Measurements from ENCODE around the gene MBP.

MBP gene

DNA sequence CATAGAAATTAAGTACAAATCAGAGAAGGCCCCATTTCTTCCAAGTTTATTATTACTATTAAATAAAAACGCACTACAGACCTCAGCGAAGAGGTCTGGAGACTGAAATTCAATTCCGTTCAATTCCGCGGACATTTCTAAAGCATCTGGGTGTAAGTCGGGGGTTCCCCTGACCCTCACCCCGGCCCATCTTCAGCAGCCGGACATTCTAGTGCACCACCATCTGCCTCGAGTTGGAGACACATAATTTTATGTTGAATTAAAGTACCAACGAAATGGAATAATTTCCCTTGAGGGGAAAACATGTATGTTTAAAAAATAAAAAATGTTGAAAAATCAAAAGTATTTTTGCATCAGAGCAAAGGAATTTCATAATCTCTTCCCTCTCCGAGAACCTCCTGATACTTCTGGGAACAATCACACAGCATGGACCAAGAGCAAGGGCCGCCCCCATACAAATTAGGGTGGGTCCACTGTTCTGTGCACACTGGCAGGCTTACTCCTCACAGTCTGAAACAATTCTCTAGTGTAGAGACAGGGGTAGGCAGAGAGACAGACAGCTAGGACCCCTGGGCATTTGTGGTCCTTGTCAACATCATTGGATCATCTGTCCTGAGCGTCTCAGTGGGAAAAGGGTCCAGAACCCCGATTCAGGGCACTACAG, 29.3 kb downstream of the MBP start:
- no peak for DNase-seq (ENCODE audit: extremely low read depth in 1 of 2, low read depth in 1 of 2)

DNA sequence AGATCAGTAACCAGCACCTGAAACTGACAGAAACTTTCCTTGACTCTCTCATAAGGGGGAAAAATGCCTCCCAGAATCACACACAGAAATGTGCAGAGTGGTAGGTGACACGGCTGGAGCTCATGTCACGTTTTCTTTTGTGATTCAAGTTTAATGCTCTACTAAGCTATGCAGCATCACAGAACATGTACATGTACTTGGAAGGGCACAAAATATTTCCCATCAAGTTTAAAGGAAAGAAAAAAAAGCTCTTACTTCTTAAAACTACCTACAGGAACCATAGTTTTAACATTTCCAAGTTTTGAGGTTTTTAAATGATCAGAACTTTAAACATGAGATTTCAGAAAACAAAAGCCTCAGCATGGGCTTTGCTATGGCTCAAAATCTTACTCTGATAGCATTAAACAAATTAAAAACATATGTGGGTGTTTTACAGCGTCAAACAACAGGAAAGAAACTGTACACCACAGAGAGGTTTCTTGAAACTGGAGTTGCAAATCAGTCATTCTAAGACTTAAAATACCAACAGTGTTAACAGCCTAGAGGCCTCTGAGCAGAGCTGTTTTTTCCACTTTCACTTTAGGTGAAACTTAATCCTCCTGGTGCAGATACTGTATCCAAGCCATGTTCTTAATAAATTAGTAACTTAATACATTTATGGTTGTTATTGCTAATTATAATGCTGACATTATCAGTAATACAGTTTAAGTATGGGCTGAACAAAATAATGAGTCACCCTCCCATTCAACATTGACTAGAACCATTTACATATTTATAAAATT, 30.1 kb downstream of the MBP start:
- no peak for DNase-seq (ENCODE audit: extremely low read depth in 1 of 2, low read depth in 1 of 2)

DNA sequence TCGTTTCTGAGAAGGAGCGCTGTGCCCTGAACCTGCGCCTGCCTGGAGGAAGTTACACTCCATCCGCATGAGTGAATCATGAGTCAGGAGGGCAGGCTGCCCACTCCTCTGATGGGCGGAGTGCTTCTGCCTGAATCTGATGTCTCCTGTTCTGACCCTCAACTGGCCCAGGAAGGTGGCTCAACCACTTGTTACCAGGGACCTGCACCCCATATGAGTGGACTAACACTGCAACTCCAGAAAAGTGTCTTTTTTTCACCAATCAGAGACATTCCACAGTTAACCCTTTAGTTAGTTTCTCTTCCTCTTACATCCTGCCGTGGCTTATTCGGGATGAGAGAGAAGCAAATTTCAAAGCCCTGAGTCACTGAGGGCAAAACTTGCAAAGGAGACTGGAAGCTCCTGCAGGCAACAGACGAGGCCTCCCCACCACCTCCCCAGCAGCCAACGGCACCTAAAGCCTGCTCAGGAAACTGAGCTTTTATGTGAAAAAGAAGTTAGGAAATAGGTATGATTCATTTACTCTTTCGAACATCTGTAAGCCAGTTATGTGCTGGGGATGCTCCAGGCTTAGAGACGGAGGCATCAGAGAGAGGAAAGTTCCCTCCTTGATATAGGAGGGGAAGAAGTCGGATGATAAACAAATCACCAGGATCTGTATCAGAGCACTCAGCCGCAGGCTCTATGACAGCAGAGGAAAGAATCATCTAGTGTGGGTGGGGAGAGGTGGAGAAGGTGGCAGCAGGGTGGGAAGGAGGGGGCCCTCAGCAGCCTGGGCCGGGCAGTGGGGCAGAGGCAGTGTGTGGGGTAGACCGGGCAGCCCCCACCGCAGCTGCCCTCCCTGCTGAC, 30.9 kb downstream of the MBP start:
- DNase-seq (ENCODE audit: extremely low read depth in 1 of 2, low read depth in 1 of 2): peak; percentile 58 to 72

DNA sequence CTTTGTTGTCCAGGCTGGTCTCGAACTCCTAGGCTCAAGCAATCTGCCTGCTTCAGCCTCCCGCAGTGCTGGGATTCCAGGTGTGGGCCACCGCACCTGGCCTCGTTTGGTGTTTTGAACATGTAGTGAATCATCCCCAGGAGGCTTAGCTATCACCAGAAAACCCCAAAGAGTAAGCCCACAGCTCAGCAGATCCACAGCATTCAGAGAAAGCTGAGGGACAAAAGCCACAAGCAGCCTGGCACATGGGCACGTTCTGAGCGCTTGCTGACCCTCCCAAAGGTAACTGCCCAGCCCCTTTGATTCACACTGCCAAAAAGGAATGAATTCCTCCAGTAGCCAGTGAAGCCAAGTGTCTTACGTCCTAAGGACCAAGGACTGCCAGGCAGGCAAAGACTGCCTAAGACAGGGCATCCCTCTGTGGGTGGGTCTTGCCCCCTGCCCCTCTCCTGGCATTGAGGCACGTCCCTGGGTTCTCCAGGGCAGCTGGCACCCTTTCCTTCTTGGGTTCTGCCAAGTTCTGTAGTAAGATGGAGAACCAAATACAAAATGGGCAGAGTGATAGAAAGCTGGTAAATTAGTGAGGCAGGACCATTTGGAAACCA, 31.7 kb downstream of the MBP start:
- DNase-seq (ENCODE audit: extremely low read depth in 1 of 2, low read depth in 1 of 2): no peak

DNA sequence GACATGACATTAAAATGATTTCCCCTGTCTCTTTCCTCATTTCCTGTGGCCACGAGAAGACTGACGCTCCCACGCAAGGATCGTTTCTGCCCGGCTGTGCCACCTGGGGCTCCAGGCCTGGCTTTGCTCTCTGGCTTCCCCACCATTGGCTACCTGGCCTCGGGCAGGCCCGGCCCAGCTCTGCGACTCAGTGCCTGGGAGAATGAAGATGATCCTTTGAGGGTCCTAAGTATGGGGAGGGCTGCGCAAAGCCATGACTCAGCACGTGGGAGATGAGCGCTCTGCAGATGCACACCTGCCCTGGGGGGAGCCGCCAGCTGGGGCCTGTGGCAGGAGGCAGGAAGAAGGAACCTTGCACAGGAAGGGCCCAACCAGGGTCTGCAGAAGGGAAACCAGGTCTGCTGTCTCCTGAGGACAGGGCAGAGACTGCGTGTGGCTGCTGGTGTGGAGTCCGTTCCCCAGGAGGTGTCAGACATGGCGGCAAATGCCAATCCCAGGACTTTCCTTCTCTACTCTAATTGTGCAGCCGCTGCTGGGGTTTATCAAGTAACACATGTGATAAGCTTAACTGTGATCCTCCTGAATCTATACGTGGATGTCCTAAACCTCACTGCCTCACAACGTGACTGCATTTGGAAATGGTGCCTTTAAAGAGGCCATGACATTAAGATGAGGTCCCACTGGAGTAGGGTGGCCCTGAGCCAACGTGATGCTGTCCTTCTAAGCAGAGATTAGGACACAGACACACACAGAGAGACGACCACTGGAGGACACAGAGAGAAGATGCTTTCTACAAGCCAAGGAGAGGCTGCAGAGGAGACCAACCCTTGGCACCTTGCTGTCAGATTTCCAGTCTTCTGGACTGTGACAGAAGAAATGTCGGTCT, 32.9 kb downstream of the MBP start:
- DNase-seq (ENCODE audit: extremely low read depth in 1 of 2, low read depth in 1 of 2): no peak

DNA sequence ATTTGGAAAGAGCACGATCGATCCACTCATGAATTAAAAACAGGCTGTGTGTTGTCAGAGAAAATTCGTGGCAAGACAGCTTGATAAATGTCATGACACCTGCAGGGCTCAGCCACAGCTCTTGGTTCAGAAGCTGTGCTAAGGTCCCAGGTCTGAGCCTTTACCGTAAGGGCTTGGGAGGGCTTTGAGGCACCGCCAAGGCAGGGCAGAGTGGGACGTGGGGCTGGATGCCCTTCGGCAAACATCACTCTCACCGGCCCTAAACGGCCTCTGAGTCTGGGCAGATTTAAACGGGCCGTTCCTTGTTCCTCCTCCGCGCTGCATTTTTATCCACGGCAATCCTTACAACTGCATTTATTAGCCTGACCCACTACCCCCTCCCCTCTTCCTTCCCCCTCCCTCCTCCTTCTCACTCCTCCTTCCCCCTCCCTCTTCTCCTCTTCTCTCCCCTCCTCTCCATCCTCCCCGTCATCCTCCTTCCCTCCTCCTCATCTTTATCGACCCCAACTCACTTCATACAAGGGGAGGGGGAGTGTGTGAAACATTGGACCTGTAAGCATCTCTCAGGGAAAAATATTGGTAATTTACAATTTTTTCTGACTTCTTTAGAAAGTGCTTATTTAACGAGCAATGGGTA, 33.9 kb downstream of the MBP start:
- no peak for DNase-seq (ENCODE audit: extremely low read depth in 1 of 2, low read depth in 1 of 2)

DNA sequence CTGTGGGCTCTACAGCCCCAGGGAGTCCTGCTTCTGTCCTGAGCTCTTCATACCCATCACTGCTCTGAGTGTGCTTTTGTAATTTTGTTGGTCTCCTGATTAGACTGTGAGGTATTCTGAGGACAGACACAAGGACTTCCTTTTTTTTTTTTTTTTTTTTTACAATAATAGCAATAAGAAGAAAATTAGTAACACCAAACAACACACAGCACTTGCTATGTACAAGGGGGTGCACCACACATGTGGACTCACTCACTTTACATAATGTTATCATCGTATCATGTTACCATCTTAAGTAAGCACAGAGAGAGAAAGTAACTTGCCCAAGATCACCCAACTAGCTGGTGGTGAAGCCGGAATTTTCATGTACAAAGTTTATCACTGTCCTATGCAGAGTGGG, 34.6 kb downstream of the MBP start:
- DNase-seq (ENCODE audit: extremely low read depth in 1 of 2, low read depth in 1 of 2): no peak

DNA sequence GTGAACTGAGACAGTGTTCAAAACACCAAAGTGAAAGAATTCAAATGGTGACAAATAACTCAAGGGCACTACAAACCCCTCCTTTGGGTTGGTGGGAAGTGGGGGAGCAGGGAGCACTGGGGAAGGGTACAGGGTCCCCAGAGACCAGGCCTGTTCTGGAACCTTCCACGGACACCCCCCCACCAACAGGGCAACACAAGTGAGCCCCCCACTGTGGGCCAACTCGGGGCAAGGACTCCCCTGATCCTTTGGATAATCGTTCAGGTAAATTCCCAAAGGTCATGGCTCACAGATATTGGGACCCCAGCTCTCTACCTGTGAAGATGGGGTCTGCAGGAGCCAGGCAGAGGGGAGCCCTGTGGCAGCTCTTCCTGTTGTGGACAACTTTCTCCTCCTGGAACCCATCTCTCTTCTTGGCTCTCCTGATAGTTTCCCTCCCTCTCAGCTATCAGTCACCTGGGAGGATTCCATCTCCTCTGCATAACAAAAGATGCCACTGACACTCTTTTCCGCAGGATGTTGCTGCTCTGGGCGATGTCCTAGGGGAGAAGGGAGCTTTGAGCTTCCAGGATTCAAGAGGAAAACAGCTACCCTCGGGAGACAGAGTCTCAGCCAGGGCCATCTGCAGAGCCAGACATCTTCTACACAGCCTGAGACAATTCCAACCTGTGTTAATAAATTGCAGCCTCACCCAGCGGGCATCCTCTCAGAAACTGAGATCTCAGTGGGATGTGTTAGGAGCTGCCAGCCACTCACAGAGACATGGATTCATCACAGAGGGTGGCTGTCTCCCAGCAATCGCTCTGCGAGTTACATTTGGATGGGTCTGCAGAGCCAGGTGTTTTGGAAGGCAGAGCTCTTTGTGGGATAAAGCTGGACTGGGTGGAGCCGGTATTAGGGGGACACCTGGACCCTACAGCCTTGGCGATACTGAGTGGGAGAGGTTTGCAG, 35.4 kb downstream of the MBP start:
- no peak for DNase-seq (ENCODE audit: extremely low read depth in 1 of 2, low read depth in 1 of 2)

DNA sequence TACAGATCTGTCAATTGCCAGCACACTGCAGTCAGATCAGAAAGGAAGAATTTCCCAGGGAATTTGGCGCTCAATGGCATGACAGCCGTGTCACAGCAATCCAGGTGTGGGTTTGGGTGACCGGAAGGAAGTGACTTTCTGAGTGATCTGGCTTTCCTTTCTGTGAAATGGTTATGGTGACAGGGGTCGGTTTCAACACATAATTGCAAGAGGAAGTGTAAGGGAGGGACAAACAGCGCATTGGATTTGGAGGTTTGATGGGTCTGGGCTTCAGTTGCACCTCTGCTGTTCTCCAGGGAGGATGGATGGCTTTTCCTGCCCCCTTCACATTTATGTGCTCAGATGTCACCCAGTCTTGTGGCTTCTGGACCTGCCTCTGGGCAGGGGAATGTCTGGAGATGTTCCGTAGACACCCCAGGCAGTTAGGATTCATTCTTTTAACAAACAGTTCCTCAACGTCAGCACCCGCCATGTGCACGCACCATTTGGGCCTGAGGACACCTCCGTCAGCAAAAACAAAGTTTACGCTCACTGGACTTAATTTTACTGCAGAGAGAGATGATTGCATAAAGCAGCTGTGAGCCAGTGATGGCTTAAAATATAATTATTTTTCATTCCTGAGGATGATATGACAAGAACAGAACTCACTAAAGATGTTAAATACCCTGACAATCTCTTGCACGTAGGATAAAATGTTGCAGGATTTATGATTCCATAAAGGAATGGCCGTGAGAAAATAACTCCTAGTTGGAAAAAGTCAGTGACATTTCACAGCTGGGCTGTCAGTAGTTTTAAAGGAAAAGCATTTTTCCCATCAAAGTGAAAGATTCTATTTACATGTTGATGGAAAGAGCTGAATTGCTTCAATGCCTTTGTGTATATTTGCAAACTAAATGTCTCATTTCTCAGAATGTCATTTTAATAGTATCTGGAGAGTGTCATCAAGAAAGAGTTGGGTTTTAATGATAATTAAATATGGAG, 36.9 kb downstream of the MBP start:
- no peak for DNase-seq (ENCODE audit: extremely low read depth in 1 of 2, low read depth in 1 of 2)

DNA sequence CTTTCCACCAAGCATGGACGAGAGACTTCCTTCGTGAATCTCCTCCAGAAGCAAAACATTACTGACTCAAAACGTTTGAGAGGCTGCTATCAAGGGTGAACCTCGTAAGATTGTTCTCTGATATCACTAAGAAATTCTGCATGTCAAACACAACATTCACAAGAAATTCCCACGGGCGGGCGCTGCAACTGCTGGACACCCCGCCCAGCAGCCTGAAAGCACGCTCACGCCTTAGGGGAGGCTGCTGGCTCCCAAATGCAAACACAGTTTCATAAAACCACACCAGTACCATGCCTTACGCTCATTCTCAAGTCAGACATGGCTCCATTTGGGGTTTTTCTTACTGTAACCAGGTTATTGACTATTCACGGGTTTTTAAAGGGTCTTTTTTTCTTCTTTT, 39.0 kb downstream of the MBP start:
- no peak for DNase-seq (ENCODE audit: extremely low read depth in 1 of 2, low read depth in 1 of 2)

DNA sequence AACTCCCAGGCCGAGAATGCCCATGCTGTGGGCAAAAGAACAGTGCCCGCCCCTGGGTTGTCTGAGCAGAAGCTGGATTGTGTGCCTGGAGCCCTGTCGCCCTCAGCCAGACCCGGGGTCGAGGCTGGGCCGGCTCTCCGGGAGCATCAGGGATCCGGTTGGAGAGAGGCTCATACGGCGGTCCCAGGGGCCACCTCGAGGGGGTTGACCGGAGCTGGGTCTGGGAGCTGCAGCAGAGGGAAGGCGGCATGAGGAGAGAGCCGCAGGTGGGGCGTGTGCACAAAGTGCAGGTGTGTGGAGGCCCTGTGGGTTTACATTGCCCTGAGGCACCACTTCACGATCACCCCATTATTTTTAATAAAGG, 39.5 kb downstream of the MBP start:
- no peak for DNase-seq (ENCODE audit: extremely low read depth in 1 of 2, low read depth in 1 of 2)

DNA sequence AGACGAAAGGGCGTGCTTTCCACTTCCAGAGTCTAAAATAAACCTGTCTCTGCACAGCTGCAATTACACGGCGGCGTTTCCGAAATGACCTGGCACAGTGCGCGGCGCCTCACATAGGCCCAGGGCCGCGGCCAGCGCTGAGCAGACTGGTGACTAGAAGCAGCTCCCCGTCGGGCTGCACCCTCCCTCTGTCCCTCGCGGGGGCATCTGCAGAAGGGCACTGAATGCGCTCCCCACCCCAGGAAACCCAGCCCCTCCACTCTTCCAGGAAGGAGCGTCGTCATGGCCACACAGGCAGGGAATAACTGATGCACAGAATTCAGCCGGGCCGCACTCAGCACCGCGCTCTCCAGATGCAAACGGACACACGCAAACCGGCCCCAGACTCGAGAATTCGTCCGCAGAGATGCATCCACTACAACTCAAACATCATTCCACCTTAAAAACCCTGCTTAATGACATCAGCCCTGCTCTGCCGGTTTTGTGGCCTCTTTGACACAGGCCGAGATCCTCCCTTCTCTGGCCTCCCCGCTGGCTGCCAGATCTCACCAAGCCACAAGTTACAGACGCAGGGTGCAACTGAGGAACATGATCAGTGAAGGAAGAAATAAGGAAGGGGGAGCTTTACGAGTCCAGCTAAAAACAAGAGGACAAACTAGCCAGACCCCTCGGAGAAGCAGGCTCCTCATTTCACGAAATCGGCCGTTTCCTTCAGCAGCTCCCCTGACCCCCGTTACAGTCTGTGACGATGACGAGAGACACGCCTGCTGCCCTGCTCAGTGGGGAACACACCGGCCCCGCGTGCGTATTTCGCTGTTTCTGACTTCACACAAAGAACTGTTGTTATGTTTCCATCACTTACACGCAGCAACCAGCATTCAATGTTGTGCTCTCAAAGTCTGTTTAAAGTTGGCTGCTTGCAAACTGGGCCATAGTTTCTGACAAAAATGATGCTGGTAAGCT, 40.2 kb downstream of the MBP start:
- no peak for DNase-seq (ENCODE audit: extremely low read depth in 1 of 2, low read depth in 1 of 2)

DNA sequence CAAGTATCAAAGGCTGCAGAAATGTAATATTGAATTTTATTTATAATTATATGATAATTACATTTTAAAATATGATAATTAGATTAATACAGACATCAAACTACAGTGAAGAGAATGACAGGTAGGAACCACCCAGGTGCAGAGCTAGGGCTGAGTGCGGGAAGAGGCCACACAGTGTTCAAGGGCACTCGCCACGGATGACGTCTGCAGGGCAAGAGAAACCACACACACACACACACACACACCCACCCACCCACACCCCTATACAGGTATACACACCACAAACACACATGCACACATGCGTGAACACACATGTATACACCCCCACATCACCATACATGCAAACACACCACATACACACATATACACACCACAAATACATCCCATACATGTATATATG, 41.2 kb downstream of the MBP start:
- no peak for DNase-seq (ENCODE audit: extremely low read depth in 1 of 2, low read depth in 1 of 2)

DNA sequence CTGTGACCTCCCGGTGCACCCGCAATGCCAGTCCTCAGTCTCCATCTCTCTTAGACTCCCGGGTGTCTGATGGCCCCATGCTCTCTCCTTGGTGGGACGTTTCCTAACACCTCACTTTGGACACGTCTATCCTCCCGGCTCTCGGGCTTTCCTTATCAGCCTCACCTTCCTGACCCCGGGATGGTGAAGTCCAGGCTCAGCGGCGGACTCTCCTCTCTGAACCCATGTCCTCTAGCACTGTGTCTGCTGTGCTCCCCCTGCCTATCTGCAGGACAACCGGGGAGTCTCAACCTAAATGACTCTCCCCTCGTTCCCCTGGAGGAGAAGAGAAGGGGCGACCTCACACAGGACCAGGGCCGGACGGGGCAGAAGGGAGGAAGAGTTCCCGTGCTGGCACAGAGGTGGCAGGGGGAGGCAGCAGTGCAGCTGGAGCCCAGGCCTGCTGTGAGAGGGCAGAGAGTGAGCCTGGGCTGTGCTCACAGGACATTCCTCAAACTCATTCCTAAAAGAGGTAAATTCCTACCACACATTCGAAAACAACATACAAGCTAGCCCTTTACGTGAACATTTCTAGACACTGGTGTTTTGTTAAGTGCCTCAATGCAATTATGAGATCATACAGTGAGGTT, 41.9 kb downstream of the MBP start:
- DNase-seq (ENCODE audit: extremely low read depth in 1 of 2, low read depth in 1 of 2): no peak

DNA sequence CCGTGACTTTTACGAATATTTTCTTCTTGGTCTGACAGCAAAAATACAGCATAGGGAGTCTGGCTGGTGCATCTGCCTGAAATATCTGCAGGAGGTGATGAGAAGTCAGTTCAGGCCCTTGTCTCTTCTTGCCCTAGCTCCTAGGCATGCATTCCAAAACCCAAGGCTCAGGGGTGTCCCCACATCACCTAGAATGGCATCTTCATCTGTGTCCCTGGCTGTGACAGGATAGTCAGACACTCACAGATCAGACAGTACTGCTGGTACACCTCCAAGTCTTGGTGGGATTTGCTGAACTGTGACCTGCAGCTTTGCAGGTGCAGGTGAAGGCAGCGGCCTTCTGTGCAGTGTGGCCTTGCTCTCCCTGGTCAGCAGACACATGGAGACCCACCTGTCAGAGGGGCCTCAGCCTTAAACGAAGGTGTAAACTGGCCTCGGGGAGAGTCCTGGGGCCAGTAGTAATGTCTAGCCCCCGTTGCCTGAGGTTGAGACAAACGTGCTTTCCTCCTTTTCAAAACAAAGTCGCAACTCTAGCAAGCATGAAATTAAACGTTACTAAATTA, 42.8 kb downstream of the MBP start:
- no peak for DNase-seq (ENCODE audit: extremely low read depth in 1 of 2, low read depth in 1 of 2)

Measured in stimulated activated CD8-positive, alpha-beta memory T cell treated with anti-CD3 and anti-CD28 coated beads, Interleukin-7, amount 100 ng/mL, for 48 hours (primary cell).